ENCODE data around the gene ZFP36L2. TPM values are rescaled to one million over a fixed set of nuclear protein-coding genes. Genes with fewer than 3 reads are reported as not detected.

ZFP36L2 gene
- polyA plus RNA-seq, 2 of the 4 experiments (the other 2 are of a cell fraction): 10.5 to 17.3 TPM

GRCh38 chr2:43221763-43222474 is 4.5 kb downstream of the ZFP36L2 start (continued):
- TF ChIP-seq FOSL2 (IDR thresholded peaks at IDR 0.05): peak; percentile 62
- TF ChIP-seq FOSL2 (CRISPR knock-in tag; IDR thresholded peaks at IDR 0.05): peak; percentile 96
- no peak for TF ChIP-seq EP300 (IDR thresholded peaks at IDR 0.05)
- TF ChIP-seq ESRRA (IDR thresholded peaks at IDR 0.05; ENCODE audit: borderline replicate concordance, low read length): no peak
- TF ChIP-seq RAD21 (conservative IDR thresholded peaks at IDR 0.05 in 1 of 2, IDR thresholded peaks at IDR 0.05 in 1 of 2): peak; percentile 13 to 35; a peak in 2 of 5 replicates
- peak; percentile 72 to 95 for TF ChIP-seq JUN (IDR thresholded peaks at IDR 0.05)
- no peak for TF ChIP-seq MYC (IDR thresholded peaks at IDR 0.05; ENCODE audit: borderline replicate concordance, low read length)
- no peak for TF ChIP-seq RARB (CRISPR knock-in tag; IDR thresholded peaks at IDR 0.05)
- TF ChIP-seq FOSB (CRISPR knock-in tag; IDR thresholded peaks at IDR 0.05): 0 out of 2 replicates have a peak, but pooled peaks have one; percentile 47
- TF ChIP-seq ZFP36 (IDR thresholded peaks at IDR 0.05; ENCODE audit: borderline replicate concordance, partially characterized antibody): no peak
- TF ChIP-seq SMC3 (IDR thresholded peaks at IDR 0.05): peak; percentile 40; the same call in 2 of the 3 replicates

GRCh38 chr2:43221124-43221762 is 5.2 kb downstream of the ZFP36L2 start:
- Histone ChIP-seq H3K9me3 (no peaks in the 10 kb centered on the region), H3K4me1 (peaks cover 52% of the 10 kb centered on the region), H3K27ac (peak overlapping the region; percentile 89 to 95), H3K4me2 (peak overlapping the region; percentile 96), H3K4me3 (peak overlapping the region; percentile 86)
- FAIRE-seq (no peak), ATAC-seq (no peak), DNase-seq (ENCODE audit: low read depth in 1 of 2, low spot score in 1 of 2) (no peak)
- WGBS (ENCODE audit: missing lambda C conversion rate): 59% methylated on average over 16 of the region's 16 CpGs
- CTCF ChIA-PET: interaction anchor here (0.5 to 11.1 kb wide), 18 partner anchors 8 to 393 kb away, joined by 3 to 163 read pairs (median 4); no protein-coding TSS in a partner anchor
- TF ChIP-seq HOXB13 (CRISPR knock-in tag; IDR thresholded peaks at IDR 0.05; ENCODE audit: low read depth): no peak
- TF ChIP-seq CEBPB (IDR thresholded peaks at IDR 0.05): peak; percentile 58 to 81
- POLR2A ChIA-PET: interaction anchor here (0.8 to 1.4 kb wide), 5 partner anchors 52 to 246 kb away, joined by 3 to 5 read pairs (median 4); no protein-coding TSS in a partner anchor

DNA sequence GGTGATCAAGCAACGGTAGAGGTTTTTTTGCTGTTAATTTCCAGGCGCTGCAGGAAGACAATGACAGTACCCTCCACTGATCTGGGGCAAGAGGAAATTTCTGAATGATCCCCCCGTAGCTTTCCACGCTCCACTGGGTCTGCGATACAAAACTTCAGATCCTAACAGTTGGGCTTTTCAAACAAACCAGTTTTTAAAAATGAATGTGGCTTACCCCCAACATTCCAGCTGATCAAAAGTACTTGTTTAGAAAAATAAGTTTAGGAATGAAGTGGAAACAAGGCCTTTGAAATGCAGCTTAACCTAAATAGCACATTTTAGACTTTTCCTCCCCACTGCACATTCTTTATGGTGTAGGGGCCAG is 5.7 kb downstream of the ZFP36L2 start:
- no peaks in the 10 kb centered on the region for H3K9me3 ChIP-seq
- DNase-seq (ENCODE audit: low read depth in 1 of 2, low spot score in 1 of 2) (no peak), FAIRE-seq (no peak), ATAC-seq (no peak)
- POLR2A ChIA-PET: interaction anchor here (2.1 kb wide), 1 partner anchor 42 kb away, joined by 5 read pairs; no protein-coding TSS in a partner anchor
- H3K27ac ChIP-seq: peak overlapping the region; percentile 89 to 95
- H3K4me1 ChIP-seq: peaks cover 52% of the 10 kb centered on the region
- TF ChIP-seq MAFK (IDR thresholded peaks at IDR 0.05; ENCODE audit: partially characterized antibody) (no peak), CBX2 (IDR thresholded peaks at IDR 0.05; ENCODE audit: borderline replicate concordance, low read depth) (no peak), HDAC2 (IDR thresholded peaks at IDR 0.05) (no peak), NR3C1 (IDR thresholded peaks at IDR 0.05) (no peak), MAX (IDR thresholded peaks at IDR 0.05) (no peak), EHMT2 (IDR thresholded peaks at IDR 0.05; ENCODE audit: low read depth) (no peak), EHF (CRISPR knock-in tag; IDR thresholded peaks at IDR 0.05) (no peak), RFX5 (IDR thresholded peaks at IDR 0.05) (no peak), RARB (CRISPR knock-in tag; IDR thresholded peaks at IDR 0.05) (no peak), GATA3 (IDR thresholded peaks at IDR 0.05; ENCODE audit: borderline replicate concordance) (no peak), POLR2AphosphoS2 (conservative IDR thresholded peaks at IDR 0.05; ENCODE audit: low read length) (no peak), E2F6 (IDR thresholded peaks at IDR 0.05; ENCODE audit: borderline replicate concordance, low read depth) (no peak), HEYL (CRISPR knock-in tag; IDR thresholded peaks at IDR 0.05) (no peak), HOXB13 (CRISPR knock-in tag; IDR thresholded peaks at IDR 0.05; ENCODE audit: low read depth) (no peak), HOXB5 (CRISPR knock-in tag; IDR thresholded peaks at IDR 0.05) (no peak), NFE2L2 (conservative IDR thresholded peaks at IDR 0.05; ENCODE audit: low read length) (no peak), SMC3 (IDR thresholded peaks at IDR 0.05) (no peak), BHLHE40 (IDR thresholded peaks at IDR 0.05; ENCODE audit: low read depth, low read length) (no peak)
- TF ChIP-seq, protein P1, sequence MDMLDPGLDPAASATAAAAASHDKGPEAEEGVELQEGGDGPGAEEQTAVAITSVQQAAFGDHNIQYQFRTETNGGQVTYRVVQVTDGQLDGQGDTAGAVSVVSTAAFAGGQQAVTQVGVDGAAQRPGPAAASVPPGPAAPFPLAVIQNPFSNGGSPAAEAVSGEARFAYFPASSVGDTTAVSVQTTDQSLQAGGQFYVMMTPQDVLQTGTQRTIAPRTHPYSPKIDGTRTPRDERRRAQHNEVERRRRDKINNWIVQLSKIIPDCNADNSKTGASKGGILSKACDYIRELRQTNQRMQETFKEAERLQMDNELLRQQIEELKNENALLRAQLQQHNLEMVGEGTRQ (IDR thresholded peaks at IDR 0.05): no peak
- TF ChIP-seq, protein P2, sequence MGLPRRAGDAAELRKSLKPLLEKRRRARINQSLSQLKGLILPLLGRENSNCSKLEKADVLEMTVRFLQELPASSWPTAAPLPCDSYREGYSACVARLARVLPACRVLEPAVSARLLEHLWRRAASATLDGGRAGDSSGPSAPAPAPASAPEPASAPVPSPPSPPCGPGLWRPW (IDR thresholded peaks at IDR 0.05): no peak
- 74% methylated on average over 5 of the region's 5 CpGs for WGBS (ENCODE audit: missing lambda C conversion rate)
- H3K4me2 ChIP-seq: peak overlapping the region; percentile 96
- CTCF ChIA-PET: interaction anchor here (1.3 to 11.1 kb wide), 11 partner anchors 9 to 274 kb away, joined by 3 to 163 read pairs (median 7); no protein-coding TSS in a partner anchor
- peak overlapping the region; percentile 44 for H3K4me3 ChIP-seq

Measured in A549 (cell line).